ENCODE measurements around the gene LIN28B. TPM values are rescaled to one million over a fixed set of nuclear protein-coding genes. Genes with fewer than 3 reads are reported as not detected.
A peak's percentile ranks its signal among the peaks of the same experiment; 100 is the strongest.

LIN28B gene
- total RNA-seq, 1 experiment from 2014 or later, result 21.6 TPM

DNA sequence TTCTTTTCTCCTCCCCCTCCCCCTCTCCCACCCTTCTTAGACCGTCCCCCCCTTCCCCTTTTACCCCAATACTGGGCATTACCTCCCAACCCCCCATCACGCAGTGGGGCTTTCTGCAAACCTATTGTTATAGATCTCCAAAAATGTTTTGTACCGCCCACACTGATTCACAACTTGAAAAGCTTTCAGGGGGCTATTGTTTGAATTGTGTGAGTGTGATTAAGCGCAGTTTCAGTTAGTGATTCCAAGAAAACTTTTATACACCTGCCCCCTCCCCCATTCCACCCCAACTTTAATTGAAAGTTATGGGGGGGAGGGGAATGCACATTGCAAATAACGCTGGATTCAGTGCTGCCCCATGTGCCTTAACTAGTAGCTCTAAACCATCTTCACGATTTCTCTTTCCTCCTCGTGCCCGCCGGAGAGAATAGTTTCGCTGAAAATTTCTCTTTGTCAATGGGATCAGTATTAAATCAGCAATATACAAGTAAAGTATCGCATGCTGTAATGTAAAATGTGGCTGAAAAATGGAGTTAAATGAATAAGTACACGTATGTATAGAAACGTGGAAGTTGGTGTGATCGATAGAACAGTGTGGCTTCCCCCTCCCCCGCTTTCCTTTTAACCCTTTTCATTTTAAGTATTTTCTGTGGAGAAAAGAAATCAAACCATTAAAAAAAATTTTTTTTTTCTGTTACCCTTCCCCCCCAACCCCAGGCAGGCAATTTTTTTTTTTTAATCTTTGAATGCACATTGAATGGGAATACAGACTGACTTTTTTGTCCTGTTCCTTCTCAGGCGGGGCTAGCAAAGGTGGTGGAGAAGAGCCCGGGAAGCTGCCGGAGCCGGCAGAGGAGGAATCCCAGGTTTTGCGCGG lies 632 bp downstream of the LIN28B start:
- CTCF ChIA-PET, result no interaction called here
- H3K9me3 ChIP-seq (ENCODE audit: low read depth, low read length, poor library complexity, severe bottlenecking), result no peaks in the 10 kb centered on the region
- DNase-seq (ENCODE audit: low spot score), result peak; percentile 60
- peak overlapping the region; percentile 81 for H3K27ac ChIP-seq (ENCODE audit: low read depth, low read length, poor library complexity, severe bottlenecking)
- no peaks in the 10 kb centered on the region for H3K36me3 ChIP-seq (ENCODE audit: insufficient read depth, low read length, poor library complexity, severe bottlenecking)
- POLR2A ChIA-PET (ENCODE audit: low non-redundant PET), result no interaction called here
- intact Hi-C loops (cut with micrococcal nuclease; ENCODE audit: unreplicated experiment), result no loop called here
- TF ChIP-seq, protein P1, sequence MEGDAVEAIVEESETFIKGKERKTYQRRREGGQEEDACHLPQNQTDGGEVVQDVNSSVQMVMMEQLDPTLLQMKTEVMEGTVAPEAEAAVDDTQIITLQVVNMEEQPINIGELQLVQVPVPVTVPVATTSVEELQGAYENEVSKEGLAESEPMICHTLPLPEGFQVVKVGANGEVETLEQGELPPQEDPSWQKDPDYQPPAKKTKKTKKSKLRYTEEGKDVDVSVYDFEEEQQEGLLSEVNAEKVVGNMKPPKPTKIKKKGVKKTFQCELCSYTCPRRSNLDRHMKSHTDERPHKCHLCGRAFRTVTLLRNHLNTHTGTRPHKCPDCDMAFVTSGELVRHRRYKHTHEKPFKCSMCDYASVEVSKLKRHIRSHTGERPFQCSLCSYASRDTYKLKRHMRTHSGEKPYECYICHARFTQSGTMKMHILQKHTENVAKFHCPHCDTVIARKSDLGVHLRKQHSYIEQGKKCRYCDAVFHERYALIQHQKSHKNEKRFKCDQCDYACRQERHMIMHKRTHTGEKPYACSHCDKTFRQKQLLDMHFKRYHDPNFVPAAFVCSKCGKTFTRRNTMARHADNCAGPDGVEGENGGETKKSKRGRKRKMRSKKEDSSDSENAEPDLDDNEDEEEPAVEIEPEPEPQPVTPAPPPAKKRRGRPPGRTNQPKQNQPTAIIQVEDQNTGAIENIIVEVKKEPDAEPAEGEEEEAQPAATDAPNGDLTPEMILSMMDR (conservative IDR thresholded peaks at IDR 0.05; ENCODE audit: low read depth, low read length), result no peak
- no peak for TF ChIP-seq EZH2 (IDR thresholded peaks at IDR 0.05; ENCODE audit: borderline replicate concordance, low read depth, low read length, poor library complexity, severe bottlenecking)
- peaks cover 50% of the 10 kb centered on the region for H3K27me3 ChIP-seq (replicated peaks; ENCODE audit: insufficient read depth, low read depth, low read length, poor library complexity)
- BruUV-seq (replicated peaks), result no TSS peak
- H3K4me1 ChIP-seq (ENCODE audit: insufficient read depth, low read length, poor library complexity, severe bottlenecking), result peaks cover 10% of the 10 kb centered on the region
- H3K4me3 ChIP-seq (ENCODE audit: low read depth, low read length, poor library complexity, severe bottlenecking), result peak overlapping the region; percentile 56

GRCh38 chr6:104958178-104959025 lies 1.5 kb downstream of the LIN28B start:
- no peaks in the 10 kb centered on the region for H3K36me3 ChIP-seq (ENCODE audit: insufficient read depth, low read length, poor library complexity, severe bottlenecking)
- ChIA-PET POLR2A (ENCODE audit: low non-redundant PET) (no interaction called here), CTCF (no interaction called here)
- peak overlapping the region; percentile 56 for H3K4me3 ChIP-seq (ENCODE audit: low read depth, low read length, poor library complexity, severe bottlenecking)
- peaks cover 41% of the 10 kb centered on the region for H3K27me3 ChIP-seq (replicated peaks; ENCODE audit: insufficient read depth, low read depth, low read length, poor library complexity)
- no peak for TF ChIP-seq EZH2 (IDR thresholded peaks at IDR 0.05; ENCODE audit: borderline replicate concordance, low read depth, low read length, poor library complexity, severe bottlenecking)
- TF ChIP-seq, protein P1 (conservative IDR thresholded peaks at IDR 0.05; ENCODE audit: low read depth, low read length), result no peak
- H3K4me1 ChIP-seq (ENCODE audit: insufficient read depth, low read length, poor library complexity, severe bottlenecking), result peaks cover 10% of the 10 kb centered on the region
- intact Hi-C loops (cut with micrococcal nuclease; ENCODE audit: unreplicated experiment), result no loop called here
- H3K9me3 ChIP-seq (ENCODE audit: low read depth, low read length, poor library complexity, severe bottlenecking), result no peaks in the 10 kb centered on the region
- peak; percentile 40 for DNase-seq (ENCODE audit: low spot score)
- H3K27ac ChIP-seq (ENCODE audit: low read depth, low read length, poor library complexity, severe bottlenecking), result peak overlapping the region; percentile 81
- BruUV-seq (replicated peaks), result TSS peak; percentile 33

- no peak overlapping the region for H3K27ac ChIP-seq (ENCODE audit: low read depth, low read length, poor library complexity, severe bottlenecking)
These were observed 2.3 kb downstream of the LIN28B start for GRCh38 chr6:104959026-104959858.

More at GRCh38 chr6:104959026-104959858, 2.3 kb downstream of the LIN28B start:
- ChIA-PET POLR2A (ENCODE audit: low non-redundant PET) (no interaction called here), CTCF (no interaction called here)
- DNase-seq (ENCODE audit: low spot score), result no peak
- BruUV-seq (replicated peaks), result no TSS peak
- H3K36me3 ChIP-seq (ENCODE audit: insufficient read depth, low read length, poor library complexity, severe bottlenecking), result no peaks in the 10 kb centered on the region
- H3K27me3 ChIP-seq (replicated peaks; ENCODE audit: insufficient read depth, low read depth, low read length, poor library complexity), result peaks cover 33% of the 10 kb centered on the region
- H3K9me3 ChIP-seq (ENCODE audit: low read depth, low read length, poor library complexity, severe bottlenecking), result no peaks in the 10 kb centered on the region
- intact Hi-C loops (cut with micrococcal nuclease; ENCODE audit: unreplicated experiment), result no loop called here
- TF ChIP-seq EZH2 (IDR thresholded peaks at IDR 0.05; ENCODE audit: borderline replicate concordance, low read depth, low read length, poor library complexity, severe bottlenecking), result no peak
- TF ChIP-seq, protein P1 (conservative IDR thresholded peaks at IDR 0.05; ENCODE audit: low read depth, low read length), result no peak
- peaks cover 10% of the 10 kb centered on the region for H3K4me1 ChIP-seq (ENCODE audit: insufficient read depth, low read length, poor library complexity, severe bottlenecking)
- H3K4me3 ChIP-seq (ENCODE audit: low read depth, low read length, poor library complexity, severe bottlenecking), result peak overlapping the region; percentile 56
